ENCODE results near the gene FH. TPM values are rescaled to one million over a fixed set of nuclear protein-coding genes. Genes with fewer than 3 reads are reported as not detected.

FH gene
- total RNA-seq, 1 experiment from 2014 or later: 108 TPM

GRCh38 chr1:241473026-241473425, 46.5 kb downstream of the FH start:
- POLR2A ChIA-PET: no interaction called here
- Mint-ChIP-seq H3K27me3 (ENCODE audit: insufficient read depth, unreplicated experiment) (peaks cover 3% of the 10 kb centered on the region), H3K9me3 (ENCODE audit: unreplicated experiment) (no peaks in the 10 kb centered on the region), H3K4me1 (ENCODE audit: low read depth, unreplicated experiment) (no peaks in the 10 kb centered on the region), H3K4me3 (ENCODE audit: unreplicated experiment) (no peak overlapping the region), H3K27ac (ENCODE audit: unreplicated experiment) (no peak overlapping the region), H3K36me3 (ENCODE audit: insufficient read depth, unreplicated experiment) (no peaks in the 10 kb centered on the region)
- Histone ChIP-seq H3K4me1 (no peaks in the 10 kb centered on the region), H3K9me3 (no peaks in the 10 kb centered on the region), H3K4me3 (ENCODE audit: low read depth, low read length) (no peak overlapping the region), H3K36me3 (ENCODE audit: control insufficient read depth, insufficient read depth, low read length) (no peaks in the 10 kb centered on the region), H3K27me3 (replicated peaks; ENCODE audit: control insufficient read depth, insufficient read depth, low read length) (no peaks in the 10 kb centered on the region)
- no peak for DNase-seq
- CTCF ChIA-PET: no interaction called here
- BruUV-seq (replicated peaks): no TSS peak
- TF ChIP-seq, protein P1, sequence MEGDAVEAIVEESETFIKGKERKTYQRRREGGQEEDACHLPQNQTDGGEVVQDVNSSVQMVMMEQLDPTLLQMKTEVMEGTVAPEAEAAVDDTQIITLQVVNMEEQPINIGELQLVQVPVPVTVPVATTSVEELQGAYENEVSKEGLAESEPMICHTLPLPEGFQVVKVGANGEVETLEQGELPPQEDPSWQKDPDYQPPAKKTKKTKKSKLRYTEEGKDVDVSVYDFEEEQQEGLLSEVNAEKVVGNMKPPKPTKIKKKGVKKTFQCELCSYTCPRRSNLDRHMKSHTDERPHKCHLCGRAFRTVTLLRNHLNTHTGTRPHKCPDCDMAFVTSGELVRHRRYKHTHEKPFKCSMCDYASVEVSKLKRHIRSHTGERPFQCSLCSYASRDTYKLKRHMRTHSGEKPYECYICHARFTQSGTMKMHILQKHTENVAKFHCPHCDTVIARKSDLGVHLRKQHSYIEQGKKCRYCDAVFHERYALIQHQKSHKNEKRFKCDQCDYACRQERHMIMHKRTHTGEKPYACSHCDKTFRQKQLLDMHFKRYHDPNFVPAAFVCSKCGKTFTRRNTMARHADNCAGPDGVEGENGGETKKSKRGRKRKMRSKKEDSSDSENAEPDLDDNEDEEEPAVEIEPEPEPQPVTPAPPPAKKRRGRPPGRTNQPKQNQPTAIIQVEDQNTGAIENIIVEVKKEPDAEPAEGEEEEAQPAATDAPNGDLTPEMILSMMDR (IDR thresholded peaks at IDR 0.05; ENCODE audit: insufficient read depth in 1 of 2, low read depth in 1 of 2, low read length in 1 of 2, severe bottlenecking in 1 of 2, unreplicated experiment in 1 of 2): no peak
- intact Hi-C loops (cut with micrococcal nuclease; ENCODE audit: unreplicated experiment): no loop called here

DNA sequence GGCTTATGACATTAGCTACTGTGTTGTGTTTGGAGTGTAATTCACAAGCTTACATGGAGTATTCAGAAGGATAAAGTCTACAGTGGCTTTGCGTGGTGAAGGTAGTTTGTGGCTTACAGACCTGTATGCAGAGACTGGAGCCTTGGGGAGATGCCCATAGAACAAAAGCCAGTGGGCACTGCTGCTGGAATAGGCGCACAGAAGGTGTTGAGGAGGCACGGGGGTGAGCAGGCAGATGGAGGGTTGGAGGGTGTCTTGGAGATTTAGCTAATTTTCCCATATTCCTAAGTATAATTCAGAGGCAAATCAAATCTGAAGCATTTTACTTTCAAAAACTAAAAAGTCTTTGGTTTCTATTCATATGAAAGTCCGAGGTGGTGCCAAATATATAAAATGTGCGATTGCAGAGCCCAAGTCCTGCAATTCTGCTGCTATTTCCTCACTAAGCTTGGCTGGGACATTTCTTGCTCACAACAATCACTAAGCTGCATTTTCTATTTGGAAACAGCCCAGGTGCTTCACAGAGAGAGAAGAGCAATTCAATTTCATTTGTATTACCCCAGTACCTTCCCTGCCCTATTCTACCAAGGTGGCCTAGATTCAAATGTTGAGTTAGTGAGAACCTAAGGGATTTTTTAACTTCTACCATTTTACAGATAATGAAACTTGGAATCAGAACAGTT, 48.5 kb downstream of the FH start:
- no peaks in the 10 kb centered on the region for H3K9me3 Mint-ChIP-seq (ENCODE audit: unreplicated experiment)
- no peak overlapping the region for H3K4me3 Mint-ChIP-seq (ENCODE audit: unreplicated experiment)
- no peaks in the 10 kb centered on the region for H3K9me3 ChIP-seq
- CTCF ChIA-PET: no interaction called here
- H3K27me3 Mint-ChIP-seq (ENCODE audit: insufficient read depth, unreplicated experiment): peaks cover 4% of the 10 kb centered on the region
- no peaks in the 10 kb centered on the region for H3K4me1 Mint-ChIP-seq (ENCODE audit: low read depth, unreplicated experiment)
- intact Hi-C loops (cut with micrococcal nuclease; ENCODE audit: unreplicated experiment): no loop called here
- H3K4me3 ChIP-seq (ENCODE audit: low read depth, low read length): no peak overlapping the region
- no peaks in the 10 kb centered on the region for H3K27me3 ChIP-seq (replicated peaks; ENCODE audit: control insufficient read depth, insufficient read depth, low read length)
- no peak for DNase-seq
- no peaks in the 10 kb centered on the region for H3K4me1 ChIP-seq
- H3K36me3 Mint-ChIP-seq (ENCODE audit: insufficient read depth, unreplicated experiment): no peaks in the 10 kb centered on the region
- TF ChIP-seq, protein P1 (IDR thresholded peaks at IDR 0.05; ENCODE audit: insufficient read depth in 1 of 2, low read depth in 1 of 2, low read length in 1 of 2, severe bottlenecking in 1 of 2, unreplicated experiment in 1 of 2): no peak
- H3K36me3 ChIP-seq (ENCODE audit: control insufficient read depth, insufficient read depth, low read length): no peaks in the 10 kb centered on the region
- H3K27ac Mint-ChIP-seq (ENCODE audit: unreplicated experiment): no peak overlapping the region
- POLR2A ChIA-PET: no interaction called here
- BruUV-seq (replicated peaks): no TSS peak

DNA sequence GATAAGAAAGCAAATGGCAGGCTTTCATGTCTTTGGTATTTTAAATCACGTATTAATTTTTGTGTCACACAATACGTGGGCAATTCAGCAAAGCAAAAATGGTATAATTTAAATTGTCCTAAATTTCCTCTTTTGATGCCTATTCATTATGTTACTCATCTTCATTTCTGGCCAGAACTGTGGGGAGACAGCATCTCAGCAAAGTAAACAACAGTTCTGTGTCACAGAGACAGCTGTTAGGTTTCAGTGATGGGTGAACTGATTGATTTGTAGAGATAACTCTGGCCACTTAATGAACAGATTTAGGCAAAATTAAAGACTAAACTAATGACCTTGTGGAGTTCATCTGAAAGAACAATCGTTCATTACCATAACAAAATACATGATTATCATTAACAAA, 49.2 kb downstream of the FH start:
- Mint-ChIP-seq H3K9me3 (ENCODE audit: unreplicated experiment) (no peaks in the 10 kb centered on the region), H3K36me3 (ENCODE audit: insufficient read depth, unreplicated experiment) (no peaks in the 10 kb centered on the region), H3K27me3 (ENCODE audit: insufficient read depth, unreplicated experiment) (peaks cover 4% of the 10 kb centered on the region), H3K27ac (ENCODE audit: unreplicated experiment) (no peak overlapping the region), H3K4me3 (ENCODE audit: unreplicated experiment) (no peak overlapping the region), H3K4me1 (ENCODE audit: low read depth, unreplicated experiment) (no peaks in the 10 kb centered on the region)
- TF ChIP-seq, protein P1 (IDR thresholded peaks at IDR 0.05; ENCODE audit: insufficient read depth in 1 of 2, low read depth in 1 of 2, low read length in 1 of 2, severe bottlenecking in 1 of 2, unreplicated experiment in 1 of 2): no peak
- DNase-seq: no peak
- ChIA-PET POLR2A (no interaction called here), CTCF (no interaction called here)
- H3K4me1 ChIP-seq: no peaks in the 10 kb centered on the region
- H3K27me3 ChIP-seq (replicated peaks; ENCODE audit: control insufficient read depth, insufficient read depth, low read length): no peaks in the 10 kb centered on the region
- no peaks in the 10 kb centered on the region for H3K9me3 ChIP-seq
- BruUV-seq (replicated peaks): no TSS peak
- no peak overlapping the region for H3K4me3 ChIP-seq (ENCODE audit: low read depth, low read length)
- H3K36me3 ChIP-seq (ENCODE audit: control insufficient read depth, insufficient read depth, low read length): no peaks in the 10 kb centered on the region
- intact Hi-C loops (cut with micrococcal nuclease; ENCODE audit: unreplicated experiment): no loop called here

All from Caco-2 (cell line).